HG03064 (cell line): ENCODE measurements around the gene CHRNA5.
"Not testable (repeated sequence)": the region's sequence is repeated elsewhere in the genome, so short reads cannot be mapped to it uniquely, and the experiment has no call there.

Source experiments
- ATAC-seq: cut with Tn5 transposase; IDR thresholded peaks from one replicate; pipeline ENCODE4 v1.9.1; 2021; ENCODE audit warnings: low read depth; ENCODE audit not compliant: unreplicated experiment

CHRNA5 gene

DNA sequence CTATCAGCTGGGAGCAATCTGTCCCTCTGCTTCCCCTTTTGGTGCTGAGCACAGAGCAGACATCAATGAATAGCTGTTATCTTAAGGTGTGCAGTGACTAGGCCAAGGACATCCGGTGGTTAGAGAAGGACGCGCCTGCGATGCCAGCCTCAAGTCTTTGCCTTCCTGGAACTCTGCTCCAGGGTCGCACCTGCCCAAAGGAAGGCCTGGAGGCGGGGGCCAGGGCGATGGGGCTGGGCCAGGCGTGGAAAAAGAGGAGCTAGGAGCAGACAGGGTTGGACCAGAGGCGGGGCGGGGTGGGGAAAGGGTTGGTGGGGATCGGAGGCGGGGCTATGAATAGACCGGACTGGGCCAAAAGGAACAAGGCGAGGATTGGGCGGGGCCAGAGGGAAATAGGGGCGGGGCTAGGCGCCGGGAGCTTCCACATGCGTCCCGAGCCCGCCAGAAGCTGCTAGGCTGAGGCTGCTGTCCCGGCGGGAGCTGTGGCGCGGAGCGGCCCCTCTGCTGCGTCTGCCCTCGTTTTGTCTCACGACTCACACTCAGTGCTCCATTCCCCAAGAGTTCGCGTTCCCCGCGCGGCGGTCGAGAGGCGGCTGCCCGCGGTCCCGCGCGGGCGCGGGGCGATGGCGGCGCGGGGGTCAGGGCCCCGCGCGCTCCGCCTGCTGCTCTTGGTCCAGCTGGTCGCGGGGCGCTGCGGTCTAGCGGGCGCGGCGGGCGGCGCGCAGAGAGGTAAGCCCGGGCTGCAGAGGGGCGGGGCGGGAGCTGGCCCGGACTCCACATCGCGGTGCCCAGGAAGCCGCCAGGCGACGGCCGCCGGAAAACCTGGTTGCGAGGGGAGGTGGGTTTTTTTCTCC lies at the start of gene CHRNA5:
Gene CHRNA5, plus strand, starts transcription at position 424 of the 854 bp plus-strand sequence. Its CDS starts 200 bp downstream, at position 624.
- ATAC-seq, result peak; percentile 65

DNA sequence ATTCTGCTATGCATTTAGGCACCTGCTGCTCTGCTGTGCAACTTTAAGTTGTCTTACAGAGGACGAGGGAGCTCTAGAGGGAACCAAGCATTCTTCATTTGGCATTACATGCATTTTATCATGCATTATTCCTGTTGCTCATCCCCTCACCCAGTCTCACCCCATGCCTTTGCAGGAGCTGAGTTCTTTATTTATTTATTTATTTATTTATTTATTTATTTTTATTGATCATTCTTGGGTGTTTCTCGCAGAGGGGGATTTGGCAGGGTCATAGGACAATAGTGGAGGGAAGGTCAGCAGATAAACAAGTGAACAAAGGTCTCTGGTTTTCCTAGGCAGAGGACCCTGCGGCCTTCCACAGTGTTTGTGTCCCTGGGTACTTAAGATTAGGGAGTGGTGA lies 45.3 kb upstream of the CHRNA5 start:
- not testable (repeated sequence) for ATAC-seq

DNA sequence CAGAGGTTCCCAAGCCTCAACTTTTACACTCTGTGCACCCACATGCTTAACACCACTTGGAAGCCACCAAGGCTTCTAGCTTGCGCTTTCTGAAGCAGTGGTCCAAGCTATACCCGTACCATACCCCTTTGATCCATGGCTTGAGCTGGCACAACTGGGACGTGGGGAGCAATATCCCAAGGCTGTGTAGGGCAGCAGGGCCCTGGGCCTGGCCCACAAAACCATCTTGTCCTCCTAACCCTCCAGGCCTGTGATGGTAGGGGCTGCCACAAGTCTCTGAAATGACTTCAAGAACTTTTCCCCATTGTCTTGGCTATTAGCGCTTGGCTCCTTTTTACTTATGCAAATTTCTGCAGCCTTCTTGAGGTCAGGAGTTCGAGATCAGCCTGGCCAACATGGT lies 41.1 kb upstream of the CHRNA5 start:
- ATAC-seq, result no peak

DNA sequence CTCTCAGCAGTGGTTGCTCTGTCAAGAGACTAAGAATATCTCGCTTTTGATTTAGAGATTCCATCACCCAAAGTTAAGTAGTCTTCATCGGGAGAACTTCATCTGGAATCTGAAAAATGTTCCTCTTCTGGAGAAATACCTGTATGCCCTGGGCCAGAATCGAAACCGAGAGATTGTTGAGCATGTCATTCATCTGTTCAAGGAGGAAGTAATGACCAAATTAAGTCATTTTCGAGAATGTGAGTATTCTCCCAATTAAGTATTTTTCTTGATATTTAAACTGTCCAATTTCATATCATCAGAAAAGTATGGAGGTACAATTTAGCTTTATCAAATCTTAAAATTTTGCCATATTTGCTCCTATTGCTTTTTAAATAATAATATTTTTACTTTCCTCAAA lies 38.0 kb upstream of the CHRNA5 start:
- ATAC-seq, result no peak

DNA sequence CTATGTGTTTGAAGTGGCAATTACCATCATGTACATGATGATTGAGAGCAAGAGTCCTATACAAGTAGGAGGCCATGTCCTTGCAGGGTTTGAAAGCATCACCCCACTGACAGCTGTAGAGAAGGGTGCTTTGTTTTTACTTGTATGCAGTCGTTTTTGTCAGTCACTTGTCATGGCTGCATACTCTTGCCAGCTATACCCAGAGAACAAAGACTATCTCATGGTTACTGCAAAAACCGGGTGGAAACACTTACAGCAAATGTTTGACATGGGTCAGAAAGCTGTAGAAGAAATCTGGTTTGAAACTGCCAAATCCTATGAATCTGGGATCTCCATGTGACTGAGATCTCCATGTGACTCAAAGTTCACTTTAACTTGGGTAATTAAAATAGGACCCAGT lies 32.0 kb upstream of the CHRNA5 start:
- ATAC-seq, result no peak

DNA sequence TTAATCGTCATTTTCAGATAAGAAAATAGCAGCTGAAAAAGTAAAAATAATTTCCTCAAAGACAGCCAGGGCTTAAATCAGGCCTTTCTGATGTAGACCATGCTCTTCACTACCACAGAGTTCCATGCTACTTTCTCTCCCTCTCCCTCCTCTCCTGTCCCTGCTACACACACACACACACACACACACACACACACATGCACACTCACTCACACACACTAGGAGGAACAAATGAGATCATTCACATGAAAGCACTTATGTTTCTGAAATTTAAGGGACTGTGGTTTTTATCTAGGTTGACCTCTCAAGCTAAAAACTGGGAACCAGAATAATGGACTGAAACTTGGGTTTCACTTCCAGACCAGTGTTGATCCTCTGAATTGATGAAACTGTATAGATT lies 29.2 kb upstream of the CHRNA5 start:
- ATAC-seq, result no peak

DNA sequence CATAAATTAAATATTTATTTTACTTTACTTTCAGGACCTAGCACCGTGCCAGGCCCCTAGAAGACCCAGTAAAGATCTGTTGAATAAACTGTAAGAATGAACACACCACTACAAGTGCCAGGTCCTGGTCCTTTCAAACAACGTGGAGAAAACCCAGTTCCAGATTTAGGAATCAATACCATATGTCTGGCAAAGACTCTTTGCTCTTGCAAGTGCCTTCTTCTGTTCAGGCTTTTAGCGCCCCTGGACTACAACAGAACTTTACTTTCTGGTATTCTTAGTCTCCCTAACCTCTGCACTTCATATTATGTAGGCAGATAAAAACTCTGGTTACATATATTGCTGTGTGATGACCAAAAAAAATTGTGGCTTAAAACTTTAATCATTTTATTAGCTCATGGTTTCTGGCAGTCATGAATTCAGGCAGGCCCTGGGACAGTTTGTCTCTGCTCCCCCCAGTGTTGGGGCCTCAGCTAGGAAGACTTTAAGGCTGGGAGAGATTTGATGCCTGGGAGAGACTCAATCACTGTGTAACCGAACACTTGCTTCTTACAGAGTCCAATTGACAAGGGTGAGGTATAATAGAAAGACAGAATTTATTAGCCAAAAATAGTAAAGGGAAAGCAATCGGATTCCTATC lies 27.9 kb upstream of the CHRNA5 start:
- ATAC-seq, result no peak

DNA sequence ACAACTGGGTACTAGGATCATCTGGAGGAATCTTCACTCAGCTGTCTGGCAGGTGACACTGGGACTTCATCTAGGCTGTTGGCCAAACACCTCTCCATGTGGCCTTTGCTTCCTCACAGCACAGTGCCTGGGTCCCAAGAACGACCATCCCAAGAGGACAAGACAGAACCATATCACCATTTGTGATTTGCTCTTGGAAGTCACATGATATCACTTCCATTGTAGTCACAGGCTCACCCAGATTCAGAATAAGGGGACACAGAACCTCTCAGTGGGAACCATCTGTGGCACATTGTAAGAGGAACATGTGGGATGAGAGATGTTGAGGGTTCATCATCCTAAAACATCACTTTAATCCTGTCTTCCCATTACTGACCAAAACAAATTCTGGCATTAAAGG lies 27.0 kb upstream of the CHRNA5 start:
- no peak for ATAC-seq

DNA sequence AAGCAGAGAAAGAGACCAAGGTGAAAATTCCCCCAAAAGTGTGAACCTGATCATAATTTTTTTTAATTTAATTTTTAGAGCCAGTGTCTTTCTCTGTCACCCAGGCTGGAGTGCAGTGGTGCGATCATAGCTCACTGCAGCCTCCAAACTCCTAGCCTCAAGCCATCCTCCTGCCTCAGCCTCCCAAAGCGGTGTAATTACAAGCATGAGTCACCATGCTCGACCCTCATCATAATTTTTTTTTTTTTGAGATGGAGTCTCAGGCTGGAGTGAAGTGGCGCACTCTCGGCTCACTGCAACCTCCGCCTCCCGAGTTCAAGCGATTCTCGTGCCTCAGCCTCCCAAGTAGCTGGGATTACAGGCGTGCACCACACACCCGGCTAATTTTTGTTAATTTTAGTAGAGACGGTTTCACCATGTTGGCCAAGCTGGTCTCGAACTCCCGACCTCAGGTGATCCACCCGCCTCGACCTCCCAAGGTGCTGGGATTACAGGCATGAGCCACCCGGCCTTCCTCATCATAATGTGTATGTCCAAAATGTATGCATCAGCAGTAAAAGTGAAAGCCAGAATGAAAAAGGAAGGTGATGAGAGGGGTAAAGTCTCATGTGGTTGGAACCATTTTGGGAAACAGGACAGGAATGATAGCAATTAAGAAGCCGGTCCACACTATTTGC lies 25.7 kb upstream of the CHRNA5 start:
- not testable (repeated sequence) for ATAC-seq

DNA sequence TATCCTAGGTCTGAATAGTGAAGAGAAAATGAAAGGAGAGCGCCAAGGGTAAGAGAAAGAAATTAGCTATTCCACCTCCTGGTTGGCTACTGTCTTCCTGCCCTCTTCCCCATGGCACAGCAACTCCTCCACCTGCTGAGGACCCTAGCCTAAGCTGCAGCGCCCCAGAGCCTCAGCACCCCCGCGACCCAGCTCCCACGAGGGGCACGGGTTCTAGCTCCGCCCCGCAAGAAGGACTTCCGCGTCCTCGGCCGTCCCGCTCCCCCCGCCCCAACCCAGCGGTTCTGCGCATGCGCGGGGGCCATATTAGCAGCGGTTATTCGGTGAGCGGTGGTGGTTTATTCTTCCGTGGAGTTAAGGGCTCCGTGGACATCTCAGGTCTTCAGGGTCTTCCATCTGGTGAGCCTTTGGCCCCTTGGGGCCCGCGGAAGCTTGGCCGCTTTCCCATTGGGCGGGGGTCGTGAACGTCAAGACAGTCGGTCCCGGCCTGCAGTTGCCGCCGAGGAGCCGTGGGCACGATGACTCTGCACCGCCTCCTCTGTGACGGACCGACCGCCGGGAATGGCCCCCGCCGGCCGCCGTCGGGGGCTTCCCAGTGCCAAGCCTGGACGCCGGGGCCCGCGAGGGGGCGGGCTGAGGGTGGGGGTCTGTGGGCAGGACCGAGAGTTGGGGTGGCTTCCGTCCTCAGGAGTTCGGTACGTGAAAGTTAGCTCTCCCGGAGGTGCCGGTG lies 25.0 kb upstream of the CHRNA5 start, which contains the start of gene PSMA4:
Gene PSMA4, plus strand, starts transcription at position 304 of the 730 bp plus-strand sequence. CDS start 1,484 bp downstream, outside the sequence.
- ATAC-seq, result peak; percentile 69

DNA sequence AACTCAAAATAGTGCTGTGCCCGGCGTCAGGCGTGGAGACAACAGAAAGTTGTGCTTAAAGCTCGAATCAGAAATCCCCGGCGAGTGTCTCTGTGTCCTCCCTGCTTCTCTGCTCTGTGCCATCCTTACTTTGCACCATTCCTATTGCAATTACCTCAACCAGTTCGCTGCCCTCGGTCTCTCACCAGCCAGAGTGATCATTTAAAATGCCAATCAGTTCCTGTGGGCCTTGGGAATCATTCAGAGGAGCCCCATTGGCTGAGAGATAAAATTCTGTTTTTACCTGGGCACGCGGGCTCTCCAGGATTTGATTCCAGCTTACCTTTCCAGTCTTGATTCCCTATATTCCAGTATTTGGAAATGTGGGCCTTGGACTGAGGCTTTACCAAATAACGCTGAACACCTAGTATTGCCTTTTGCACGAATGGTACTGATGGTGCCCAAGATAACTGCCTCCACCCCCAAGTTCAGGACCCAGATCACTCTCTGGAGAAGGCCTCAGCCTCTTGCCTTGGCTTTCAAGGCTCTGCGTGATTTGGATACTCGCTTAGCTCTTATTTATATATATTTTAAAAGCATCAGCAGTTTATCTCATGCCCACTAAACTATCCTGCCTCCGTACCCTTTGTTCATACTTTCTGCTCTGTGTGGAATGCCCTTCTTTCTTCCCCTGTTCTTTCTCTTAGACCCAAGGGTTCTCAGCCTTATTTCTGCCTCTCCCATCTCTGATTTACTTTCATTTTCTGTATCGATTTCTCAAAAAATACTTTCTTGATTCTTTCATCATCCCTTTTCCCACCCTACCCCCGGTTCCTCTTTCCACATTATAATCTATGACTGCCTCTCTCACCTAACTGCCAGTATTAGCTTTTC lies 24.2 kb upstream of the CHRNA5 start:
- ATAC-seq, result no peak

DNA sequence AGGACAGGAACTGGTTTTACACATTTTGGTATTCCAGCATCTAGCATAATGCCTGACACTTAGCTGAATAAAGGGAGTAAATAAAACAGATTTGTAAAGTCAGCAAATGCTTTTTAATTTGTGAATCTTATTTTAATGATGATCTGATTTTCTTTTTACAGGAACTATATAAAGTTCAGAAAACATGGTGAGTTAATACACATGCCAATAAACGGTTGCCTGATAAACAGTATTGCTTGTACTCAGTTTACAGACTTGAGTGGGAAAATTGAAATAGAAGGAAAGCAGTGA lies 23.6 kb upstream of the CHRNA5 start:
- no peak for ATAC-seq

DNA sequence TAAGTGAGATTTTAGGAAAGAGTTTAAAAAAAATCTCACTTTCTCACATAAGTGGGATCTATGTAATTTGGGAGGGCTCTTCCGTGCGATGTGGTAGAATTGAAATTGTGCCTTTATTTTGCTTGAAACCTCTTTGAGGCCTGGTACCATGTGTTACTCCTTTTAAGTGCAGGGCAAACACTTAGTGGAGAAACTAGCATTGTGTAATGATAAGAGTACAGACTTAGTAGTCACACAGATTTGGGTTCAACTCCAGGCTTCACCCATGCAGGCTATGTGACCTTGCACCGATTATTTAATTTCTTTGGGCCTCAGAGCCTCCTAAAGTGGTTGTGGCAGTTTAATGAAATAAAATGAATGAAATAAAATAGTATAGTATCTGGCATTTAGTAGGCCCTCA lies 22.7 kb upstream of the CHRNA5 start:
- no peak for ATAC-seq

DNA sequence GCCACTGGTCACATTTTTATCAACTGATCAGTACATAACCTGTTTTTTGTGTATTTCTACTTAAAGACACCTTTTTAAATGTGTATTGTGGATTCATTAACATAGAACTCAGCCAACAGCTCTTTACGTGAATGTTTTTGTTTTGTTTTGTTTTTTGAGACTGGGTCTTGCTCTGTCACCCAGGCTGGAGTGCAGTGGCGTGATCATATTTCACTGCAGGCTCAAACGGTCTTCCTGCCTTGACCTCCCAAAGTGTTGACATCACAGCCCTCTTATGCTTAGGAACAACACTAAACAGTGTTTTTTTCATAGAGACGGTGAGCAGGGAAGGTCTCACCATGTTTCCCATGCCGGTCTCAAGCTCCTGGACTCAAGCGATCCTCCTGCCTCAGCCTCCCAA lies 15.1 kb upstream of the CHRNA5 start:
- ATAC-seq, result no peak

DNA sequence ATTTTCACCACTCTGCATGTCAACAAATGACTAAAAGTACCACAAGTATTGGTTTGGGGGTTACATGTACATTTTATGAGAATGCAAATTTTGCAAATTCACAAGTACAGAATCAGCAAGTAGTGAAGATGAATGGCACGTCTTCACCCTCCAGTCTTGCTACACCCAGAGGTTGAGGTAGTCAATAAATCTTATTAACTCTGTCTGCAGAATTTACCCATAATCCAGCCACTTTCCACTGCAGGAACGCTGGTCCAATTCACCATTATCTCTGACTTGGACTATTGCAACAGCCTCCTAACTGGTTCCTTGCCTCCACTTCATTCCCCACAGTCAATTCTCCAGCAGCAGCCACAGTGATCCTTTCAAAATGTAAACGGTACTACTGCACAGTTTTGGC lies 14.5 kb upstream of the CHRNA5 start:
- ATAC-seq, result no peak

DNA sequence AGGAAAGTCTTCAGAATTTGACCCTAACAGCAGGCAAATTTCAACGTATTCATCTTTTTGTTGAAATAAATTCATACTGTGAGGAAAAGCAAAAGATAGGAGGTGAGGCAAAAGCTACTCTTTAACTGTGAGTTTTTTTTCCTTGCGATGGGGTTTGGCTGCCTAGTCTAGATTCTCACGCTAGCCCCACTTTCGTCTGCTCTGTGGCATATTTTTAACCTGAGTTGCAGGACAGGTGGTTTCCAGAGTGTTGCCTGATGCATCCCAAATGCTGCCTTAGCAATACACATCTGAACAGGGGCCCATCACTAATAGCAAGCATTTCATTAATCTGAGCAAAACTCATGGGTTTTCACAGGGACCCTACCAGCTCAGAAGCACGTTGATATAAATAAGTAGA lies 13.4 kb upstream of the CHRNA5 start:
- no peak for ATAC-seq

DNA sequence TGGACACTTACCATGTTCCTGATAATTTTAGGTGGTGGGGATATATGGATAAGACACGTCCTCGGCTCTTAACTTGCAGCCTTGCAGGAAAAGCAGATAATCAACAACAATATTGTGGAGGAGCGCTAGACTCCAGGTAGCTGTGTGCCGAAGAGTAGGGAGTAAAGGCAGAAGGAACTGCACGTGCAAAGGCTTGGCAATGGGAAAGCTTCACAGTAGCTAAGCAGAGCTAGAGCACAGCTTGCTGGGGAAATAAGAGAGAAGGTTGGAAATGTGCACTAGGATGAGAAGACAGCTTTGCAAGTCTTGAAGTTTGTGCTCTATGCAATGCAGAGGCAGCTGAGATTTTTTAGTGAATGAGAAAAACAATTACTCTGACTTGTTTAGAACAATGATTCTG lies 12.7 kb upstream of the CHRNA5 start:
- no peak for ATAC-seq

DNA sequence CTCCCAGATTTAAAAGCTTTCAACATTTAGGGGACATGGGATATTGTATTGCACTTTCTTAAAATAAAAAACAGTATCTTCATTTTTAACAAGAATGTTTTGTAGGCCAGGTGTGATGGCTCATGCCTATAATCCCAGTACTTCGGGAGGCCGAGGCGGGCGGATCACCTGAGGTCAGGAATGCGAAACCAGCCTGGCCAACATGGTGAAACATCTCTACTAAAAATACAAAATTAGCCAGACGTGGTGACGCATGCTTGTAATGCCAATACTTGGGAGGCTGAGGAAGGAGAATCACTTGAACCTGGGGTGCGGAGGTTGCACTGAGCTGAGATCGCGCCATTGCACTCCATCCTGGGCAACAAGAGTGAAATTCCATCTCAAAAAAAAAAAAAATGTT lies 5.1 kb upstream of the CHRNA5 start:
- not testable (repeated sequence) for ATAC-seq

DNA sequence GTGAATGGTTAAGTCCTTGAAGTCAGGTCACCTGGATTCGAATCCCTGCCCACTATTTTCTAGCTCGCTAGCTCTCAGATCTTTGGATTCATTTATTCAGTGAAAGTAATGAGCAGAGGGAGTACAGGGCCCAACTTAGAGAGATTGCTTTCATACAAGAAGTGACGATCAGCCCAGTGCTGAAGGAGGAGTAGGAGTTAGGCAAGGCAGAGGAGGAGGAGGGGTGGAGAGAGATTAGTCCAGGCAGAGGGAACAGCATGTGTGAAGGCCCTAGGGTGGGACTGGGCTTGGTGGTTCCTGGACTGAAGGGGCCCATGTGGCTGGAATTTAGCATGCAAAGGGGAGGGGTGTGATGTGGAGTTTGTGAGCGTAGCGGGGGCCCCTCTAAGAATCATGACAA lies 3.8 kb upstream of the CHRNA5 start:
- no peak for ATAC-seq

DNA sequence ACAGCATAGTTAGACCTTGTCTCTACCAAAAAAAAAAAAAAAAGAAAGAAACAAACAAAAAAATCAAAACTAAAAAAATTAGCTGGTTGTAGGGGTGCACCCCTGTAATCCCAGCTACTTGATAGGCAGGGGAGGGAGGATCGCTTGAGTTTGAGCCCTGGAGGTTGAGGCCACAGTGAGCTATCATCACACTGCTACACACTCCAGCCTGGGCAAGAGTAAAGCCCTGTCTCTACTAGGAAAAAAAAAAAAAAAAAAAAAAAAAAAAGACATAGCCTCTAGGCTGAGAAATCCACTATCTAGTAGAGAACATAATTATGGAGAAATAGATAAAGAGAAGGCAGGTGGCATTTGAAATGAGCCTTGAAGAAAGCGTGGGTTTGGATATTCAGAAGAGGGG lies 2.2 kb upstream of the CHRNA5 start:
- no peak for ATAC-seq
